Tibial nerve (tissue), 3 donors: ENCODE results near the gene RPS6KA2.

Source experiments
- CTCF ChIP-seq, 5 experiments: fragments of 200-600 bp in 3 of 5; fragments of 450-650 bp in 2 of 5; sonication (generic) in 3 of 5; IDR thresholded peaks; one replicate each; pipeline ENCODE4 v1.5.1; 2016 to 2019; ENCODE audit warnings: antibody characterized with exemption in 5 of 5, mild to moderate bottlenecking in 3 of 5, moderate library complexity in 2 of 5
- POLR2A ChIP-seq, 2 donors: fragments of 450-650 bp; IDR thresholded peaks; one replicate each; pipeline ENCODE4 v1.6.1; 2017; ENCODE audit warnings: antibody characterized with exemption in 2 of 2, mild to moderate bottlenecking in 2 of 2, moderate library complexity in 2 of 2

- TF ChIP-seq POLR2A (IDR thresholded peaks at IDR 0.05) (no peak), CTCF (IDR thresholded peaks at IDR 0.05) (no peak)
Observed at GRCh38 chr6:166410426-166410935, 216.6 kb downstream of the RPS6KA2 start.
